ENCODE measurements around the gene DTNBP1. TPM values are rescaled to one million over a fixed set of nuclear protein-coding genes. Genes with fewer than 3 reads are reported as not detected.

The DTNBP1 gene
- total and polyA plus RNA-seq, 2 of the 8 experiments (the other 6 are each of a cell fraction or from before 2014, with no cell fraction given) = 13.5 to 22.1 TPM

GRCh38 chr6:15499591-15499990 is 163.2 kb downstream of the DTNBP1 start:
- WGBS, 2 experiments (ENCODE audit: extremely low coverage in 1 of 2, insufficient coverage in 1 of 2, insufficient read length in 1 of 2, insufficient replicate concordance in 2 of 2, low coverage in 1 of 2, low lambda C conversion rate in 2 of 2, missing lambda C conversion rate in 1 of 2) = 92% methylated on average over 9 of the region's 9 CpGs; no CpG with 5 or more reads in 1 of the 2 experiments
- no peak overlapping the region for H3K14ac ChIP-seq (ENCODE audit: insufficient read length)
- no peak overlapping the region for H2BK120ac ChIP-seq (replicated peaks; ENCODE audit: low read depth, low read length)
- DNase-seq (ENCODE audit: low read depth in 1 of 2, low spot score in 2 of 2) (no peak), FAIRE-seq (no peak)
- TF ChIP-seq POLR2AphosphoS5 (IDR thresholded peaks at IDR 0.05; ENCODE audit: low read depth, low read length) = peak; percentile 59; the same call in 1 of the 2 replicates
- no peak for TF ChIP-seq SUZ12 (IDR thresholded peaks at IDR 0.05; ENCODE audit: low read length)
- H4K8ac ChIP-seq (ENCODE audit: extremely low read depth, insufficient read depth, low read length) = no peak overlapping the region
- peaks cover 57 to 96% (median 75%) of the 10 kb centered on the region in 4 experiments for H3K36me3 ChIP-seq (ENCODE audit: control insufficient read depth in 2 of 4, insufficient read depth in 4 of 4, low read length in 3 of 4)
- H4K20me1 ChIP-seq (replicated peaks in 1 of 2; ENCODE audit: control insufficient read depth in 1 of 2, insufficient read depth in 2 of 2, low read length in 2 of 2) = peaks cover 52 to 54% of the 10 kb centered on the region in 2 experiments
- H3K56ac ChIP-seq (replicated peaks; ENCODE audit: insufficient read length, low read depth, low read length) = no peak overlapping the region
- no peak overlapping the region for H3K4me2 ChIP-seq (ENCODE audit: insufficient read depth in 1 of 2, low read depth in 2 of 2, low read length in 2 of 2)
- no peak overlapping the region for H3K4ac ChIP-seq (replicated peaks; ENCODE audit: insufficient read length, low read depth, low read length)
- no peaks in the 10 kb centered on the region for H3K23me2 ChIP-seq (ENCODE audit: low read depth, low read length)
- H4K91ac ChIP-seq (replicated peaks; ENCODE audit: insufficient read length, low read length) = no peak overlapping the region
- H3K79me1 ChIP-seq (ENCODE audit: low read depth, low read length) = peaks cover 23% of the 10 kb centered on the region
- H3K4me3 ChIP-seq (ENCODE audit: extremely low read depth in 1 of 4, insufficient read depth in 2 of 4, low read depth in 3 of 4, low read length in 4 of 4) = no peak overlapping the region
- H2BK20ac ChIP-seq (ENCODE audit: low read length) = no peak overlapping the region
- H3K27me3 ChIP-seq (replicated peaks in 1 of 4; ENCODE audit: control insufficient read depth in 3 of 4, extremely low read depth in 1 of 4, insufficient read depth in 3 of 4, low read length in 3 of 4) = no peaks in the 10 kb centered on the region; a peak in 2 of 7 replicates
- H2AK5ac ChIP-seq (ENCODE audit: low read depth, low read length) = no peak overlapping the region
- ChIA-PET CTCF (ENCODE audit: partially characterized antibody) (no interaction called here), POLR2A (ENCODE audit: partially characterized antibody) (no interaction called here)
- H2AFZ ChIP-seq (ENCODE audit: low read length) = no peak overlapping the region
- no peak overlapping the region for H3K18ac ChIP-seq (ENCODE audit: extremely low read depth, low read length)
- 0 out of 2 replicates have a peak overlapping the region, but pooled peaks have one; percentile 8 for H3K27ac ChIP-seq (ENCODE audit: low read depth, low read length)
- no peak overlapping the region for H4K5ac ChIP-seq (ENCODE audit: insufficient read length, low read depth, low read length)
- H2BK12ac ChIP-seq (ENCODE audit: low read depth, low read length) = no peak overlapping the region
- H3K4me1 ChIP-seq (replicated peaks in 1 of 4; ENCODE audit: control insufficient read depth in 3 of 4, insufficient read depth in 4 of 4, low read length in 3 of 4) = peaks cover 0 to 3% (median 2%) of the 10 kb centered on the region in 4 experiments; a peak in 3 of 7 replicates
- no peaks in the 10 kb centered on the region; a peak in 1 of 4 replicates for H3K9me3 ChIP-seq (ENCODE audit: insufficient read depth in 2 of 2, low read depth in 1 of 2, low read length in 1 of 2)
- no peak overlapping the region for H2BK5ac ChIP-seq (ENCODE audit: low read depth, low read length)
- H3K9ac ChIP-seq (replicated peaks in 1 of 4; ENCODE audit: extremely low read depth in 1 of 4, low read depth in 3 of 4, low read length in 3 of 4) = no peak overlapping the region
- no peak overlapping the region for H2BK15ac ChIP-seq (ENCODE audit: low read length)
- H3K79me2 ChIP-seq (ENCODE audit: control insufficient read depth in 1 of 2, insufficient read depth in 2 of 2, low read length in 2 of 2) = peaks cover 0 to 98% of the 10 kb centered on the region in 2 experiments; a peak in 3 of 4 replicates
- no peak overlapping the region for H3K23ac ChIP-seq (ENCODE audit: insufficient read length)
